ENCODE results near the gene PCSK2. TPM values are rescaled to one million over a fixed set of nuclear protein-coding genes. Genes with fewer than 3 reads are reported as not detected.

PCSK2 gene
- total RNA-seq, 1 donor from 2014 or later = 2.2 TPM

GRCh38 chr20:17452441-17452840 lies 225.6 kb downstream of the PCSK2 start:
- DNase-seq = no peak

DNA sequence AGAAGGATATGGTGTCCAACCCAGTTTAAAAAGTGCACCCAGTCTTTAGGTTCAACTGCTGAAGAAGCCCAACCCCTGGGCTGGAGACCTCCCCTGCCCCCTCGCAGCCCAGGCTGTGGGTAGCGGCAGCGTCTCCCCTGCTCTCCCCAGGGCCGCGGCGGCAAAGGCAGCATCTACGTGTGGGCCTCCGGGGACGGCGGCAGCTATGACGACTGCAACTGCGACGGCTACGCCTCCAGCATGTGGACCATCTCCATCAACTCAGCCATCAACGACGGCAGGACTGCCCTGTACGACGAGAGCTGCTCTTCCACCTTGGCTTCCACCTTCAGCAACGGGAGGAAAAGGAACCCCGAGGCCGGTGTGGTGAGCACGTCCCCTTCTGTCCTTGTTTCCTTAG lies 226.8 kb downstream of the PCSK2 start:
- DNase-seq = no peak

GRCh38 chr20:17456279-17456678 lies 229.4 kb downstream of the PCSK2 start:
- no peak for DNase-seq

DNA sequence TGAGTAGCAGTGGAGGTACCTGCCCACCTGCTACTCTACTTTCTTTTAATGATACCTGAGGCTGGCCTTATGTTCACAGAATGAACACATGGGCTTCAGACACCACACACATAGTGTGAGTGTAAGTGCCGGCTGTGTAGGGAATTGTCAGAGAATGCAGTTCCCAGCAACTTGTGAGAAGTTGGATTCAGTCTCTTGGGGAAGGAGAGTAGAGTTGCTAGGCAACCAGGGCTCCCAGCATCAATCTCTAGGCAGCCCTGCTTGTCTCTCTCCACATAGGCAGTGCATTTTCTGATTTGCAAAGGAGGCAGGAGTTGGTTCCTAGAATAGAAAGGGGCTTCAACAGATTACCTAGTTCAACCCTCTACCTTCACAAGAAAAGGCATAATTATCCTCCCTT lies 230.2 kb downstream of the PCSK2 start:
- DNase-seq = no peak

GRCh38 chr20:17457588-17458190 lies 230.8 kb downstream of the PCSK2 start:
- DNase-seq = no peak

DNA sequence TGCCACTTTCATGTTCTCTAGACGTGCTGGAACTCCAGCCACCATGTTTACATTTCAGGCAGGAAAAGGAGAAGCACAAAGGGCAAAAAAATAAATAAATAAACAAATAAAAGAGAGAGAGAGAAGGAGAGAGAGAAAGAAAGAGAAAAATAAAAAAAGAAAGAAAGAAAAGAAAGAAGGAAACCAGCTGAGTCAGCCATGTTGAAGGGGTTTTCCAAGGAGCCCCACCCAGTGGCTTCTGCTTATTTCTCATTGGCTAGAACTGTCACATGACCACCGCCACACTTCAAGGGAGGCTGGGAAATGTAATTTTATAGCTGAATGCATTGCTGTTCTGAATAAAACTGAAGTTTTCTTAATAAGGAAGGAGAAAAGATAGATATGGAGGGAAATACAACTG lies 233.3 kb downstream of the PCSK2 start:
- no peak for DNase-seq

- no peak for DNase-seq
Measured at GRCh38 chr20:17461941-17462340, 235.1 kb downstream of the PCSK2 start.

- DNase-seq = no peak
Measured at GRCh38 chr20:17463711-17464110, 236.9 kb downstream of the PCSK2 start.

- DNase-seq = no peak
Measured at GRCh38 chr20:17465236-17465635, 238.4 kb downstream of the PCSK2 start.

- DNase-seq = no peak
Measured at GRCh38 chr20:17466641-17467040, 239.8 kb downstream of the PCSK2 start.

DNA sequence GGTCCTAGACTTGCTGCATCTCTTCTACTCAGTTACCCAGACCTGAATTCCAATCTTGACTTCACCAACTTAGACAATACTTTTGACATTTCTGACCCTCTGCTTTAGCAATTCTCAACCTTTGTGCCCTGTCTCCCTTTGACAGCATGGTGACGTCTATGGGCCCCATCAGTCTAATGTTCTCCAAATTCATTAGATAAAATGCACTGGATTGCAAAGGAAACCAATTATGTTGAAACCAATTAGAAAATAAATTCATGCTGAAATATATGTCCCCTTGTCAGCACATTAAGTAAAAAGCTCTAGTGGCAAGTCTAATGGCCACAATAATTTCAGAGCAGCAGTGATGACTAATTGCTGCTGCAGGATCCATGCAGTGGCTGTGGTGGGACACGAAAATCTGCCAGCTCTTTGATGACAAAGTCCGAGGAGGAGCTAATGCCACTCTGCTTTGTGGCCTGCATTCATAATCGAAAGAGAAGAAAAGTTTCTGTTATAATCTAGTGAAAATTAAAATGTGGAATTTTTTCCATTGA lies 240.3 kb downstream of the PCSK2 start:
- DNase-seq = no peak

DNA sequence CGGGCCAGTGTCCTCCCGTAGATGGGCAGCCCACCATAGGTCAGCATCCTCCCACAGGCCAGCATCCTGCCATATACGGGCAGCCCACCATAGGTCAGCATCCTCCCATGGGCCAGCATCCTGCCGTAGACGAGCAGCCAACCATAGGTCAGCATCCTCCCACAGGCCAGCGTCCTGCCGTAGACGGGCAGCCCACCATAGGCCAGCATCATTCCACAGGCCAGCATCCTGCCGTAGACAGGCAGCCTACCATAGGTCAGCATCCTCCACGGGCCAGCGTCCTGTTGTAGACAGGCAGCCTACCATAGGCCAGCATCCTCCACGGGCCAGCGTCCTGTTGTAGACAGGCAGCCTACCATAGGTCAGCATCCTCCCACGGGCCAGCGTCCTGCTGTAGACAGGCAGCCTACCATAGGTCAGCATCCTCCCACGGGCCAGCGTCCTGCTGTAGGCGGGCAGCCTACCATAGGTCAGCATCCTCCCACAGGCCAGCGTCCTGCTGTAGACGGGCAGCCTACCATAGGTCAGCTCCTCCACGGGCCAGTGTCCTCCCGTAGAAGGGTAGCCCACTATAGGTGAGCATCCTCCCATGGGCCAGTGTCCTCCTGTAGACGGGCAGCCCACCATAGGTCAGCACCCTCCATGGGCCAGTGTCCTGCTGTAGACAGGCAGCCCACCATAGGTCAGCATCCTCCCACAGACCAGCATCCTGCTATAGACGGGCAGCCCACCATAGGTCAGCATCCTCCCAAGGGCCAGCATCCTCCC lies 241.4 kb downstream of the PCSK2 start:
- DNase-seq = no peak

DNA sequence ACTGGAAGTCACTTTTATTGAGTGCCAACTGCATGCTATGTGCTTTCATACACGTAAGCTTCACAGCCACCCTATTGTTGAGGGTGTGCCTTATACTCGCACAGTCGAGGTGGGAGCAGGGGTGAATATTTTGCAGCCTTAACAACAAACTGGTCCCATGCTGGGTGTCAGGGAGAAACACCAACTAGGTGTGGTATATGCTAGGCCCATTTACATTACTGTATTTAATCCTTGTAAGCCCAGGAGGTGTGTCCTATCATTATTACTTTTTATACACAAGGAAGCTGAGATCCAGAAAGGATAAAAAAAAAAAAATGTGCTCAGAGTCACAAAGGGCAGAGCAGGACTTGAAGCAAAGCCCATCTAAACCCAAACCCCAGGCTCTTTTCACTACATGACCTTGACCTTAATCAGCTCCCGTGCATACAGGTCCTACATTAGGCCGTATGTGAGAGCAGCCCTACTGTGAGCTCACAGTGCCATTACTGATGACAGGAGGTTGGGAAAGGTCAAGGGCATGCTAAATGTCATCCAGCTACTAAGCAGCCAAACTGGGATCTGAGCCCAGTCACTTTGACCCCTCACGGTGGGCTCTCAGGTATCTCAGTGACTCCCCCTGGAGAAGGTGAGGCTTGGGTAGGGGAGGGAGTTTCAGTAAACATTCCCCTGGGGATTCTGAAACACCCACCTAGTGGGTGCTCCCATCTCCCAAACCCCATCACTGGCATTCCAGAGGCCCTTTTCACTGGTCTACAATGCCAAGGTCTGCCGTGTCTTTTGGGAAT lies 242.6 kb downstream of the PCSK2 start:
- no peak for DNase-seq

GRCh38 chr20:17470521-17470920 lies 243.7 kb downstream of the PCSK2 start:
- no peak for DNase-seq

- no peak for DNase-seq
Measured at GRCh38 chr20:17470973-17471372, 244.1 kb downstream of the PCSK2 start.

GRCh38 chr20:17471606-17472187 lies 244.9 kb downstream of the PCSK2 start:
- DNase-seq = no peak

GRCh38 chr20:17473659-17474058 lies 246.8 kb downstream of the PCSK2 start:
- no peak for DNase-seq

GRCh38 chr20:17479063-17479657 lies 252.3 kb downstream of the PCSK2 start:
- no peak for DNase-seq

DNA sequence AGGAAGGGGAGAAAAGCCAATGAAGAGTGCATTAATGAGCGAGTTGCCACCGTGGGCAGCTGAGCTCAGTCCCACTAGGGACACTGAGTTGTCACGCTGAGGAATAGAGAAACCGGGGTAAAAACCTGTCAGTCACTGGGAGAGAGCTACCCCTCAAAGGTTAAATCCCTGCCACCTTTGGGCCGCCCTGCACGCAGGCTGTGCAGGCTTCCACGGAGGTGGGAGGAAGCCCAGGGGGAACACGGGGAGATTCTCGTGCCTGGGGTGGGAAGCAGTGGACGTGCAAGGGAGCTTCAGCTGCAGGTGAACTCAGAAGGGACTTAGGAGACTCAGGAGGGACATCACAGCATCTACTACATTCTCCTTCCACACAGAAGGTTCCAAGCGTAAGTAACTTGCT lies 253.9 kb downstream of the PCSK2 start:
- DNase-seq = no peak

DNA sequence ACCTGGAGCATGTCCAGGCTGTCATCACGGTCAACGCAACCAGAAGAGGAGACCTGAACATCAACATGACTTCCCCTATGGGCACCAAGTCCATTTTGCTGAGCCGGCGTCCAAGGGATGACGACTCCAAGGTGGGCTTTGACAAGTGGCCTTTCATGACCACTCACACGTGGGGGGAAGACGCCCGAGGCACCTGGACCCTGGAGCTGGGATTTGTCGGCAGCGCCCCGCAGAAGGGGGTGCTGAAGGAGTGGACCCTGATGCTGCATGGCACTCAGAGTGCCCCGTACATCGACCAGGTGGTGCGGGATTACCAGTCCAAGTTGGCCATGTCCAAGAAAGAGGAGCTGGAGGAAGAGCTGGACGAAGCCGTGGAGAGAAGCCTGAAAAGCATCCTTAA lies 254.8 kb downstream of the PCSK2 start:
- DNase-seq = no peak

DNA sequence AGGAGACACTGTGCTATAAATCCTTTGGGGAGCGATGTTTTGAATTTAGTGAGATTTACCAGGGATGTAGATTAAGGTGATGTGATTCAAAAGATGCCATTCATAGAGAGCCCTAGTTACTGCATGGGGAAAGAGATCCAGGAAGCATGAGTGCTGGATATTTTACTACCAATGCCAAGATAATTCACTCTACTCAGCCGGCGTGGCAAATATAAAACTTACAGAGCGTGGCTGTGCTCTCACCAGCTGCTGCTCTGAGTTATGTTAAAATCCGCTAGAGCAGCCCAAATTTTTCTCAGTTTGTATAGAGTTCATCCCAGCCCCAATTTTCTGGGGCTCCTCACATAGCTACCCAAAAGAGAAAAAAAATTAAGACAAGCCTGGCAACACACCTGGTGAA lies 255.7 kb downstream of the PCSK2 start:
- DNase-seq = no peak

DNA sequence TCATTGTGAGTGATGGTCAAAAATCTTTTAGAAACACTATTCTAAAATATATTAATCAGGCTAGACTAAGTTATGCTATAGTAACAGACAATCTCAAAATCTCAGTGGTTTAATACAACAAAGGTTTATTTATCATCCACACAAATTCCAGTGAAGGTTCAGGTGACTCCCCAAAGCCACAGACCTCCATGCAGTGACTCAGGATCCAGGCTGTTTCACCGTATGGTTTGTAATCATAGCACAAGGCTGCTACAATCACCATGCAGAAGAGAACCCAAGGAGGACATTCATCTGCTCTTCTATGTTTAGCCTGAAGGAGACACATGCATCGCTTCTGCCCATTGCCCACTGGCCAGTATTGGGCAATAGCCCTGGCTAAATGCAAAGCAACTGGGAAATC lies 258.2 kb downstream of the PCSK2 start:
- no peak for DNase-seq
